HG02840 (cell line): Measurements from ENCODE around the gene LCP2.
A peak's percentile ranks its signal among the peaks of the same experiment; 100 is the strongest.

Source experiments
- ATAC-seq: cut with Tn5 transposase; IDR thresholded peaks from one replicate; pipeline ENCODE4 v1.9.1; 2021; ENCODE audit warnings: mild to moderate bottlenecking, moderate library complexity, moderate number of reproducible peaks; ENCODE audit not compliant: unreplicated experiment, low FRiP score

Gene LCP2

GRCh38 chr5:170316937-170317336 lies 19.4 kb upstream of the LCP2 start:
- no peak for ATAC-seq

GRCh38 chr5:170315154-170315553 lies 17.6 kb upstream of the LCP2 start:
- ATAC-seq = no peak

- no peak for ATAC-seq
Measured at GRCh38 chr5:170314541-170315095, 17.0 kb upstream of the LCP2 start.

- no peak for ATAC-seq
Measured at GRCh38 chr5:170313816-170314215, 16.2 kb upstream of the LCP2 start.

- no peak for ATAC-seq
Measured at GRCh38 chr5:170313344-170313743, 15.8 kb upstream of the LCP2 start.

- ATAC-seq = no peak
Measured at GRCh38 chr5:170312666-170313065, 15.1 kb upstream of the LCP2 start.

- ATAC-seq = no peak
Measured at GRCh38 chr5:170312301-170312595, 14.7 kb upstream of the LCP2 start.

- no peak for ATAC-seq
Measured at GRCh38 chr5:170311511-170312300, 14.1 kb upstream of the LCP2 start.

- ATAC-seq = no peak
Measured at GRCh38 chr5:170310256-170310926, 12.8 kb upstream of the LCP2 start.

- ATAC-seq = no peak
Measured at GRCh38 chr5:170308686-170309085, 11.1 kb upstream of the LCP2 start.

- ATAC-seq = no peak
Measured at GRCh38 chr5:170307575-170308465, 10.2 kb upstream of the LCP2 start.

GRCh38 chr5:170306381-170306831 lies 8.8 kb upstream of the LCP2 start:
- ATAC-seq = peak; percentile 62

- ATAC-seq = no peak
Measured at GRCh38 chr5:170305646-170306025, 8.1 kb upstream of the LCP2 start.

- ATAC-seq = no peak
Measured at GRCh38 chr5:170305016-170305645, 7.6 kb upstream of the LCP2 start.

- ATAC-seq = no peak
Measured at GRCh38 chr5:170303549-170303948, 6.0 kb upstream of the LCP2 start.

GRCh38 chr5:170302653-170303501 lies 5.3 kb upstream of the LCP2 start:
- peak; percentile 62 for ATAC-seq

- ATAC-seq = no peak
Measured at GRCh38 chr5:170301981-170302652, 4.5 kb upstream of the LCP2 start.

- ATAC-seq = no peak
Measured at GRCh38 chr5:170301149-170301548, 3.6 kb upstream of the LCP2 start.
